CD4-positive, alpha-beta T cell treated with Interleukin-15 for 1 hour (primary cell): ENCODE data around the gene FOXM1.

Experiments
- DNase-seq: peaks from one replicate; pipeline ENCODE4 v3.0.0-alpha.2; 2020

The FOXM1 gene

GRCh38 chr12:2877047-2877952 lies at the start of gene FOXM1, which contains the start of gene RHNO1:
FOXM1 (minus strand) TSS chr12:2877174; CDS start chr12:2874478, 2,696 bp downstream.
RHNO1 (plus strand) TSS chr12:2877223; CDS start chr12:2885367, 8,144 bp downstream.
- peak; percentile 84 for DNase-seq

- no peak for DNase-seq
These were observed 48.5 kb upstream of the FOXM1 start for GRCh38 chr12:2925322-2925995.

- no peak for DNase-seq
These were observed 47.0 kb upstream of the FOXM1 start for GRCh38 chr12:2924019-2924418.

- DNase-seq = no peak
These were observed 46.1 kb upstream of the FOXM1 start for GRCh38 chr12:2923057-2923456.

GRCh38 chr12:2922329-2922728 lies 45.4 kb upstream of the FOXM1 start:
- DNase-seq = no peak

- DNase-seq = no peak
These were observed 42.3 kb upstream of the FOXM1 start for GRCh38 chr12:2919249-2919648.

- DNase-seq = no peak
These were observed 35.2 kb upstream of the FOXM1 start for GRCh38 chr12:2912216-2912575.

- no peak for DNase-seq
These were observed 27.3 kb upstream of the FOXM1 start for GRCh38 chr12:2904260-2904659.

- no peak for DNase-seq
These were observed 25.4 kb upstream of the FOXM1 start for GRCh38 chr12:2902272-2902880.

GRCh38 chr12:2900642-2901041 lies 23.7 kb upstream of the FOXM1 start:
- DNase-seq = no peak

GRCh38 chr12:2897418-2897817 lies 20.4 kb upstream of the FOXM1 start:
- no peak for DNase-seq

- DNase-seq = no peak
These were observed 18.5 kb upstream of the FOXM1 start for GRCh38 chr12:2895511-2895910.

- no peak for DNase-seq
These were observed 18.1 kb upstream of the FOXM1 start for GRCh38 chr12:2895051-2895451.

- DNase-seq = no peak
These were observed 16.0 kb upstream of the FOXM1 start for GRCh38 chr12:2893007-2893406.

- DNase-seq = no peak
These were observed 15.3 kb upstream of the FOXM1 start for GRCh38 chr12:2892246-2892645.

GRCh38 chr12:2891240-2892053 lies 14.5 kb upstream of the FOXM1 start:
- DNase-seq = no peak

- peak; percentile 98 for DNase-seq
These were observed 13.6 kb upstream of the FOXM1 start, which contains the start of gene TULP3 for GRCh38 chr12:2890388-2891239. TULP3 (plus strand) TSS chr12:2890891; CDS start chr12:2890948, 57 bp downstream.

GRCh38 chr12:2890001-2890387 lies 13.0 kb upstream of the FOXM1 start:
- no peak for DNase-seq

- DNase-seq = no peak
These were observed 9.9 kb upstream of the FOXM1 start for GRCh38 chr12:2886768-2887450.

GRCh38 chr12:2884810-2885209 lies 7.8 kb upstream of the FOXM1 start:
- DNase-seq = no peak

GRCh38 chr12:2879853-2880252 lies 2.9 kb upstream of the FOXM1 start:
- no peak for DNase-seq
